Measurements from ENCODE around the gene AKR1E2. TPM values are rescaled to one million over a fixed set of nuclear protein-coding genes. Genes with fewer than 3 reads are reported as not detected.

AKR1E2 gene
- total RNA-seq, 1 donor from 2014 or later: 8.7 TPM

DNA sequence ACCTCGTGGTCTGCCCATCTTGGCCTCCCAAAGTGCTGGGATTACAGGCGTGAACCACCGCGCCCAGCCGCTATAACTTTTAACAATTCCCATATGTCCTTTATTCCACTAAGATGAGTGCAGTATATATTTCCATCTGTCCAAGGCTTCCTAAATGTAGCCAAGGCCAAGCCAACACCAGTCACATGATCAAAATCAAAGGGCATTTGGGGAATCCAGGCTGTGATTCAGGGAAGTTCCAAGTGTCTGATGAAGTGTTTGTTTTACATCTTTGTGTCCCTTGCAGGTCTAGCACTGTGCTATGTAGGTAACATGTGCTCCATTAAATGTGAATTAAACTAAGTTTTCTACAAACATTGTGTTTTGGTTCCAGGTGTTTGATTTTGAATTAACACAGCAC, 20.8 kb downstream of the AKR1E2 start:
- H3K36me3 Mint-ChIP-seq (ENCODE audit: unreplicated experiment): peaks cover 9% of the 10 kb centered on the region
- H3K27ac Mint-ChIP-seq (ENCODE audit: unreplicated experiment): no peak overlapping the region
- H3K9me3 Mint-ChIP-seq (ENCODE audit: unreplicated experiment): peaks cover 5% of the 10 kb centered on the region
- peaks cover 3% of the 10 kb centered on the region for H3K27me3 Mint-ChIP-seq (ENCODE audit: unreplicated experiment)
- TF ChIP-seq, protein P1, sequence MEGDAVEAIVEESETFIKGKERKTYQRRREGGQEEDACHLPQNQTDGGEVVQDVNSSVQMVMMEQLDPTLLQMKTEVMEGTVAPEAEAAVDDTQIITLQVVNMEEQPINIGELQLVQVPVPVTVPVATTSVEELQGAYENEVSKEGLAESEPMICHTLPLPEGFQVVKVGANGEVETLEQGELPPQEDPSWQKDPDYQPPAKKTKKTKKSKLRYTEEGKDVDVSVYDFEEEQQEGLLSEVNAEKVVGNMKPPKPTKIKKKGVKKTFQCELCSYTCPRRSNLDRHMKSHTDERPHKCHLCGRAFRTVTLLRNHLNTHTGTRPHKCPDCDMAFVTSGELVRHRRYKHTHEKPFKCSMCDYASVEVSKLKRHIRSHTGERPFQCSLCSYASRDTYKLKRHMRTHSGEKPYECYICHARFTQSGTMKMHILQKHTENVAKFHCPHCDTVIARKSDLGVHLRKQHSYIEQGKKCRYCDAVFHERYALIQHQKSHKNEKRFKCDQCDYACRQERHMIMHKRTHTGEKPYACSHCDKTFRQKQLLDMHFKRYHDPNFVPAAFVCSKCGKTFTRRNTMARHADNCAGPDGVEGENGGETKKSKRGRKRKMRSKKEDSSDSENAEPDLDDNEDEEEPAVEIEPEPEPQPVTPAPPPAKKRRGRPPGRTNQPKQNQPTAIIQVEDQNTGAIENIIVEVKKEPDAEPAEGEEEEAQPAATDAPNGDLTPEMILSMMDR (IDR thresholded peaks at IDR 0.05; ENCODE audit: partially characterized antibody, unreplicated experiment): no peak
- no peak overlapping the region for H3K4me3 Mint-ChIP-seq (ENCODE audit: unreplicated experiment)
- no peak for DNase-seq
- peaks cover 7% of the 10 kb centered on the region for H3K4me1 Mint-ChIP-seq (ENCODE audit: low read depth, unreplicated experiment)

DNA sequence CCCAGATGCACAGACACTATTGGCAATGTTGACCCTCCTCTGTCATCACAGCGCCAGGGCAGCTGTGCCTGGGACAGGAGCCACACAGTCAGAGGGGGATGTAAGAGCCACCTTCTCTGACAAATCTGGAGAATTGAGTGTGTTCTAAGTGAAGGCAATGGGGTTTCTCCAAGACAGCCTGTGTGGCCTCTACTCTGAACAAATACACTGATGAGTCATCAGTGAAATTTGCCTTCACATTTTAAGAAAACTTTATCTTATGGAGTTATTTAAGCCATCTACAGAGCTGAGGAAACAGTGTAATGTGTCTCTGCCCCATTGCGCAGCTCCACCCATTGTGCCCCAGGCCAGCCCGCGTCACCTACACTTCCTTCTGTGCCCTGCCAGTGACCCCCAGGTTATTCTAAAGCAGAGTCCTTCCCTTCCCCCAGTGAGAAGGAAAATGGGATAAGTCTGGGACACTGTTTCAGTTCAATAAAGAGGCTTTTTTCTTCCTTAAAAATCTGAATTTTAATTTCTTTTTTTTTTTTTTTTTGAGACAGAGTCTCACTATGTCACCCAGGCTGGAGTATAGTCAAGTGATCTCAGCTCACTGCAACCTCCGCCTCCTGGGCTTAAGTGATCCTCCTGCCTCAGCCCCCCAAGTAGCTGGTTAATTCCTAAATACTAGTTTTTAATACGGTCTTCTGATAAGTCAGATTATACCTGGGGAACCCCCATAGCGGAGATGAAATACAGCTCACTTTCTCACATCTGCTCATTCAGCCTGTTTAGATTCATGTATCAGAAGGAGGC, 21.8 kb downstream of the AKR1E2 start:
- Mint-ChIP-seq H3K9me3 (ENCODE audit: unreplicated experiment) (no peaks in the 10 kb centered on the region), H3K4me1 (ENCODE audit: low read depth, unreplicated experiment) (peaks cover 7% of the 10 kb centered on the region), H3K4me3 (ENCODE audit: unreplicated experiment) (no peak overlapping the region), H3K36me3 (ENCODE audit: unreplicated experiment) (peaks cover 6% of the 10 kb centered on the region), H3K27me3 (ENCODE audit: unreplicated experiment) (peaks cover 3% of the 10 kb centered on the region), H3K27ac (ENCODE audit: unreplicated experiment) (no peak overlapping the region)
- TF ChIP-seq, protein P1 (IDR thresholded peaks at IDR 0.05; ENCODE audit: partially characterized antibody, unreplicated experiment): no peak
- no peak for DNase-seq

DNA sequence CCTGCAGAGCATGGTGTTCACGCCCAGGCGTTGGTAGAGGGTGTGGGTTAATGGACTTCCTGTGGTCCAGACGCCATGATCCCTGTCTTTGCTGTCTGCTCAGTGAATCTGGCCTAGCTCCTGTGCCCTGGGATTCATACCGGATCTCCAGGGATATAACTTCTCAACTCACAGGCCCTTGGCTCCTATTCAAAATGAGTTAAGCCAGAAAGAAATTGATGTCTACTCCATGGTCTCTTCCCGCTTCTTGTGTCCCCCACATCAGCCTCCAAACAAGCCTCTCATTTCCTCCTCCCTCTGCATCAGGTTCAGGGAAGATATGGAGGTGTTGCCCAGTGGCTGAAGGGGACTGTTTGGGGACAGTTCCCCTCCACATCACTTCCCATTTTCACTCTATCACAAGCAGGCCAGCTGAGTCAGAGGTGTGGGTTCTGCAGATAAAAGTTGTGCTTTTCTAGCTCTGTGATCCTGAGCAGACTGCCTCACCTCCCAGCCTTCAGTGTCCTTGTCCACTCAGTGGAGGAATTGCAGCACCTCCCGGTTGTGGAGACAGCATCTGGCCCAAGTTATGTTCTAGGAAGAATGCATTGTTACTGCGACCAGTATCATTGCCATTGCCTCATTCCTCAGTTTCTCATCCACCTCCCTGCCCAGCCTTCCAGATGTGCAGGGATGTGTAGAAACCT, 22.5 kb downstream of the AKR1E2 start:
- Mint-ChIP-seq H3K27me3 (ENCODE audit: unreplicated experiment) (peaks cover 3% of the 10 kb centered on the region), H3K9me3 (ENCODE audit: unreplicated experiment) (no peaks in the 10 kb centered on the region), H3K4me3 (ENCODE audit: unreplicated experiment) (no peak overlapping the region), H3K36me3 (ENCODE audit: unreplicated experiment) (peaks cover 5% of the 10 kb centered on the region), H3K4me1 (ENCODE audit: low read depth, unreplicated experiment) (peaks cover 7% of the 10 kb centered on the region), H3K27ac (ENCODE audit: unreplicated experiment) (no peak overlapping the region)
- TF ChIP-seq, protein P1 (IDR thresholded peaks at IDR 0.05; ENCODE audit: partially characterized antibody, unreplicated experiment): no peak
- DNase-seq: no peak

DNA sequence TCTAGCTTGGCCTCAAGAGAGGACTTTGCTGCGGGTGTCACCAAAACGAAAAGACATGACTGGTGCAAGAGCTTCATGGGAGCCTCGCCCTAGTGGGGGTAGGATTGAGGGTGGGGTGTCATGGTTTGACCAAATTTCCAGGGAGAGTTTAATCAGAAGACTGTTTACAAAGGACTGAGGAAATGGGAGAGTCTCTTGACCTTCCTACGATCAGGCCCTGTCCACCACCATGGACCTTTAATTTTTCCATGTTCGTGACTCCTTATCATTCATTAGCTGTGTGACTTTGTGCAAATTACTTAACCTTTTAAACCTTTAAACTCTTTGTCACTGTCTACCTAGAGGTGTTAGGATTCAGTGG, 23.0 kb downstream of the AKR1E2 start:
- Mint-ChIP-seq H3K9me3 (ENCODE audit: unreplicated experiment) (no peaks in the 10 kb centered on the region), H3K4me3 (ENCODE audit: unreplicated experiment) (no peak overlapping the region), H3K4me1 (ENCODE audit: low read depth, unreplicated experiment) (peaks cover 7% of the 10 kb centered on the region), H3K36me3 (ENCODE audit: unreplicated experiment) (peaks cover 3% of the 10 kb centered on the region), H3K27me3 (ENCODE audit: unreplicated experiment) (peaks cover 3% of the 10 kb centered on the region), H3K27ac (ENCODE audit: unreplicated experiment) (no peak overlapping the region)
- DNase-seq: no peak
- TF ChIP-seq, protein P1 (IDR thresholded peaks at IDR 0.05; ENCODE audit: partially characterized antibody, unreplicated experiment): no peak

All from glutamatergic neuron (in vitro differentiated cells).